B cell (primary cell): ENCODE data around the gene SYTL4. TPM values are rescaled to one million over a fixed set of nuclear protein-coding genes. Genes with fewer than 3 reads are reported as not detected.

Experiments
- ATAC-seq: fragments of 200-7000 bp; cut with Tn5 transposase; one replicate; pipeline ENCODE4 v1.10.0; 2021; ENCODE audit warnings: low read depth, mild to moderate bottlenecking, moderate number of reproducible peaks, moderate library complexity
- CTCF ChIA-PET: fragments of 350-600 bp; sonication (Branson Sonifier 250); formaldehyde crosslinking; loops from one replicate; lab custom pipeline; 2021; ENCODE audit warnings: antibody characterized with exemption, inconsistent platforms; lab: Charles Lee
- POLR2A ChIA-PET: fragments of 350-600 bp; sonication (Branson Sonifier 250); formaldehyde crosslinking; loops from one replicate; lab custom pipeline; 2021; ENCODE audit warnings: antibody characterized with exemption; lab: Charles Lee
- DNase-seq: peaks from one replicate; pipeline ENCODE4 v3.0.0; 2013
- H2AFZ ChIP-seq: 2 replicates; pipeline ENCODE4 v1.6.1; 2012; ENCODE audit warnings: mild to moderate bottlenecking, low read depth, low read length; ENCODE audit not compliant: insufficient read depth, poor library complexity, severe bottlenecking
- H3K27ac ChIP-seq, 2 donors: 1 replicate in 1 of 2; 2 replicates in 1 of 2; pipeline ENCODE4 v1.5.1; 2012 to 2013; ENCODE audit warnings: low read length in 2 of 2, mild to moderate bottlenecking in 2 of 2, moderate library complexity in 1 of 2
- H3K27me3 ChIP-seq, 4 experiments: fragments of 200-600 bp in 1 of 4; sonication (generic) in 1 of 4; replicated peaks in 1 of 4; 1 replicate in 2 of 4; 2 replicates in 2 of 4; pipeline versions ENCODE4 v1.6.1 to v1.7.0; 2013 to 2016; ENCODE audit warnings: low read length in 3 of 4, mild to moderate bottlenecking in 2 of 4, mixed read lengths in 1 of 4, moderate library complexity in 1 of 4; ENCODE audit not compliant: insufficient read depth in 4 of 4, control insufficient read depth in 3 of 4; ENCODE audit errors: control extremely low read depth in 1 of 4
- H3K36me3 ChIP-seq, 2 experiments: replicated peaks in 1 of 2; 1 replicate in 1 of 2; 2 replicates in 1 of 2; pipeline versions ENCODE4 v1.6.1 to v1.7.1; 2013; ENCODE audit warnings: low read length in 1 of 2; ENCODE audit not compliant: insufficient read depth in 2 of 2, control insufficient read depth in 1 of 2; ENCODE audit errors: control extremely low read depth in 1 of 2, extremely low read depth in 1 of 2
- H3K4me1 ChIP-seq, 2 donors: fragments of 200-600 bp in 1 of 2; sonication (generic) in 1 of 2; 1 replicate in 1 of 2; 2 replicates in 1 of 2; pipeline versions ENCODE4 v1.5.1 to v1.6.1; 2013 to 2017; ENCODE audit warnings: low read length in 2 of 2; ENCODE audit not compliant: control insufficient read depth in 2 of 2, insufficient read depth in 2 of 2
- H3K4me2 ChIP-seq: replicated peaks from 2 replicates; pipeline ENCODE3; 2012; ENCODE audit warnings: mild to moderate bottlenecking, low read depth, low read length; ENCODE audit not compliant: poor library complexity, severe bottlenecking
- H3K4me3 ChIP-seq, 5 experiments: fragments of 200-600 bp in 1 of 5; sonication (generic) in 1 of 5; 1 replicate in 3 of 5; 2 replicates in 2 of 5; pipeline versions ENCODE4 v1.5.1 to v1.7.0; 2011 to 2016; ENCODE audit warnings: low read length in 4 of 5, mild to moderate bottlenecking in 4 of 5, low read depth in 2 of 5, control low read depth in 1 of 5, moderate library complexity in 1 of 5; ENCODE audit not compliant: insufficient read depth in 1 of 5; ENCODE audit errors: control extremely low read depth in 1 of 5, extremely low read depth in 1 of 5
- H3K79me2 ChIP-seq: fragments of 200-600 bp; sonication (generic); one replicate; pipeline ENCODE4 v1.6.0; 2016; ENCODE audit warnings: low read length; ENCODE audit not compliant: control insufficient read depth, insufficient read depth
- H3K9ac ChIP-seq: fragments of 200-600 bp; sonication (generic); 2 replicates; pipeline ENCODE4 v1.6.1; 2017; ENCODE audit warnings: mild to moderate bottlenecking, low read length, moderate library complexity
- H3K9me3 ChIP-seq, 3 donors: one replicate each; pipeline versions ENCODE4 v1.6.1 to v1.7.1; 2013; ENCODE audit warnings: low read length in 2 of 3; ENCODE audit not compliant: control insufficient read depth in 2 of 3, insufficient read depth in 1 of 3; ENCODE audit errors: control extremely low read depth in 1 of 3
- H4K20me1 ChIP-seq: 2 replicates; pipeline ENCODE4 v1.6.0; 2012; ENCODE audit warnings: mild to moderate bottlenecking, low read length; ENCODE audit not compliant: insufficient read depth, control insufficient read depth, poor library complexity, severe bottlenecking
- H3K27ac Mint-ChIP-seq: one replicate; pipeline ENCODE4 v1.8.0; 2021; ENCODE audit warnings: mixed read lengths
- H3K27me3 Mint-ChIP-seq: one replicate; pipeline ENCODE4 v1.8.0; 2021; ENCODE audit warnings: mixed read lengths
- H3K4me1 Mint-ChIP-seq: one replicate; pipeline ENCODE4 v1.8.0; 2021; ENCODE audit warnings: mixed read lengths
- H3K4me3 Mint-ChIP-seq: one replicate; pipeline ENCODE4 v1.8.0; 2021; ENCODE audit warnings: mixed read lengths
- H3K9me3 Mint-ChIP-seq: one replicate; pipeline ENCODE4 v1.8.0; 2022; ENCODE audit warnings: mixed read lengths; ENCODE audit not compliant: insufficient read depth
- CTCF ChIP-seq: fragments of 200-600 bp; IDR thresholded peaks from one replicate; pipeline ENCODE4 v1.8.0; 2022; ENCODE audit warnings: antibody characterized with exemption, mild to moderate bottlenecking
- EZH2 ChIP-seq: IDR thresholded peaks from 2 replicates; pipeline ENCODE4 v1.6.1; 2012; ENCODE audit warnings: borderline replicate concordance, low read depth, mild to moderate bottlenecking, moderate library complexity, low read length; ENCODE audit not compliant: insufficient read depth, poor library complexity, severe bottlenecking
- WGBS: methylation state at CpG from one replicate; pipeline ENCODE4 v1.1.5; 2013; ENCODE audit warnings: missing lambda C conversion rate; ENCODE audit not compliant: insufficient coverage; 5-methylcytosine and 5-hydroxymethylcytosine counted together
- intact Hi-C: fragments of 100-400 bp; cut with micrococcal nuclease; formaldehyde crosslinking; loops from one replicate; pipeline ENCODE4 v1.10.0; 2022
- polyA plus RNA-seq: library from polyadenylated mRNA; depleted of rRNA; stranded (reverse); fragments of >200 nt; gene quantifications from 2 replicates; pipeline ENCODE4 v1.2.3, GENCODE V29; 2012
- total RNA-seq, 2 donors: library from RNA; stranded (reverse); fragments of 120-200 nt in 1 of 2; gene quantifications; 1 replicate in 1 of 2; 2 replicates in 1 of 2; pipeline versions ENCODE4 v1.2.3 to v1.2.4, GENCODE V29; 2013 to 2022

SYTL4 gene
- total and polyA plus RNA-seq, 2 donors (not counting 1 experiment from before 2014, with no cell fraction given) = 0.16 TPM; not detected in 1

- Mint-ChIP-seq H3K27ac (no peak overlapping the region), H3K9me3 (no peaks in the 10 kb centered on the region), H3K4me1 (peaks cover 6% of the 10 kb centered on the region), H3K4me3 (no peak overlapping the region), H3K27me3 (peaks cover 13% of the 10 kb centered on the region)
- H3K36me3 ChIP-seq = no peaks in the 10 kb centered on the region
- no peak overlapping the region for H3K9ac ChIP-seq
- ATAC-seq (no peak), DNase-seq (no peak)
- no peak overlapping the region for H3K4me3 ChIP-seq
- 78% methylated on average over 1 of the region's 2 CpGs for WGBS
- H3K27me3 ChIP-seq = peaks cover 0 to under 1% (median 0%) of the 10 kb centered on the region in 4 experiments
- TF ChIP-seq CTCF (no peak), EZH2 (no peak)
- H3K9me3 ChIP-seq = no peaks in the 10 kb centered on the region
- H3K4me1 ChIP-seq = no peaks in the 10 kb centered on the region
- intact Hi-C loops = no loop called here
- POLR2A ChIA-PET = no interaction called here
- H4K20me1 ChIP-seq = no peaks in the 10 kb centered on the region
- no peak overlapping the region for H3K27ac ChIP-seq
- no peak overlapping the region for H2AFZ ChIP-seq
- H3K79me2 ChIP-seq = no peaks in the 10 kb centered on the region
- no peak overlapping the region for H3K4me2 ChIP-seq
- CTCF ChIA-PET = interaction anchor here (1.6 to 2.5 kb wide), 2 partner anchors 8 to 105 kb away, joined by 5 to 7 read pairs; no protein-coding TSS in a partner anchor
Measured at GRCh38 chrX:100663642-100664041, 68.3 kb downstream of the SYTL4 start.

- H3K79me2 ChIP-seq = no peaks in the 10 kb centered on the region
- no peak overlapping the region for H3K4me3 ChIP-seq
- Mint-ChIP-seq H3K27ac (no peak overlapping the region), H3K4me1 (peaks cover 7% of the 10 kb centered on the region), H3K27me3 (peaks cover 16% of the 10 kb centered on the region), H3K4me3 (no peak overlapping the region), H3K9me3 (no peaks in the 10 kb centered on the region)
- WGBS = no CpG with 5 or more reads among the region's 4 CpGs
- DNase-seq = no peak
- no peaks in the 10 kb centered on the region for H3K4me1 ChIP-seq
- no peak for ATAC-seq
- H3K9ac ChIP-seq = no peak overlapping the region
- no peak overlapping the region for H3K27ac ChIP-seq
- H3K9me3 ChIP-seq = no peaks in the 10 kb centered on the region
- H2AFZ ChIP-seq = no peak overlapping the region
- H3K27me3 ChIP-seq = no peaks in the 10 kb centered on the region
- H3K4me2 ChIP-seq = no peak overlapping the region
- no peaks in the 10 kb centered on the region for H4K20me1 ChIP-seq
- TF ChIP-seq CTCF (no peak), EZH2 (no peak)
- no peaks in the 10 kb centered on the region for H3K36me3 ChIP-seq
- POLR2A ChIA-PET = no interaction called here
- CTCF ChIA-PET = interaction anchor here (1.6 to 2.5 kb wide), 2 partner anchors 9 to 106 kb away, joined by 5 to 7 read pairs; no protein-coding TSS in a partner anchor
- intact Hi-C loops = no loop called here
Measured at GRCh38 chrX:100662796-100663195, 69.1 kb downstream of the SYTL4 start.
